H9 (cell line): ENCODE results near the gene P4HTM. TPM values are rescaled to one million over a fixed set of nuclear protein-coding genes. Genes with fewer than 3 reads are reported as not detected.

ENCODE experiments used
- DNase-seq: peaks from one replicate; pipeline ENCODE4 v3.0.0-alpha.2; 2017
- H2AFZ ChIP-seq: one replicate; pipeline ENCODE4 v1.6.1; 2013; ENCODE audit warnings: mild to moderate bottlenecking, low read length, control low read depth, moderate library complexity
- H2AK5ac ChIP-seq: 2 replicates; pipeline ENCODE4 v1.6.1; 2013; ENCODE audit warnings: low read length, control low read depth, mixed read lengths; ENCODE audit not compliant: insufficient read length
- H2BK120ac ChIP-seq: one replicate; pipeline ENCODE4 v1.6.1; 2013; ENCODE audit warnings: low read depth, mild to moderate bottlenecking, low read length, control low read depth, inconsistent platforms; ENCODE audit not compliant: poor library complexity, severe bottlenecking
- H2BK12ac ChIP-seq: 2 replicates; pipeline ENCODE4 v1.6.1; 2013; ENCODE audit warnings: low read length, control low read depth, mixed read lengths, low read depth; ENCODE audit not compliant: insufficient read length
- H2BK15ac ChIP-seq: 2 replicates; pipeline ENCODE4 v1.6.1; 2013; ENCODE audit warnings: low read depth, low read length, control low read depth
- H2BK20ac ChIP-seq: one replicate; pipeline ENCODE4 v1.6.1; 2013; ENCODE audit warnings: low read depth, mild to moderate bottlenecking, low read length, control low read depth, inconsistent platforms; ENCODE audit not compliant: poor library complexity, severe bottlenecking
- H2BK5ac ChIP-seq: 2 replicates; pipeline ENCODE4 v1.6.1; 2013; ENCODE audit warnings: low read length, control low read depth, mixed read lengths; ENCODE audit not compliant: insufficient read length
- H3K14ac ChIP-seq: 2 replicates; pipeline ENCODE4 v1.6.1; 2013; ENCODE audit warnings: low read length, control low read depth; ENCODE audit not compliant: insufficient read depth
- H3K18ac ChIP-seq: 2 replicates; pipeline ENCODE4 v1.6.1; 2013; ENCODE audit warnings: low read depth, mild to moderate bottlenecking, mixed read lengths, low read length, control low read depth; ENCODE audit not compliant: insufficient read length
- H3K23ac ChIP-seq: 2 replicates; pipeline ENCODE4 v1.6.1; 2013; ENCODE audit warnings: low read length, control low read depth, mixed read lengths, low read depth; ENCODE audit not compliant: insufficient read length
- H3K23me2 ChIP-seq: 2 replicates; pipeline ENCODE4 v1.6.1; 2013; ENCODE audit warnings: low read depth, mild to moderate bottlenecking, mixed read lengths, low read length, control low read depth; ENCODE audit not compliant: insufficient read length, poor library complexity, severe bottlenecking
- H3K27ac ChIP-seq: 2 replicates; pipeline ENCODE4 v1.5.1; 2013; ENCODE audit warnings: low read length, control low read depth, mixed read lengths, low read depth; ENCODE audit not compliant: insufficient read length
- H3K27me3 ChIP-seq: 2 replicates; pipeline ENCODE4 v1.6.1; 2013; ENCODE audit warnings: low read length, control low read depth, inconsistent platforms; ENCODE audit not compliant: insufficient read depth
- H3K4ac ChIP-seq: 2 replicates; pipeline ENCODE4 v1.6.1; 2013; ENCODE audit warnings: low read depth, mild to moderate bottlenecking, control low read depth, inconsistent platforms, low read length, moderate library complexity
- H3K4me1 ChIP-seq: 2 replicates; pipeline ENCODE4 v1.6.1; 2013; ENCODE audit warnings: low read length, control low read depth, inconsistent platforms; ENCODE audit not compliant: insufficient read depth
- H3K4me2 ChIP-seq: 2 replicates; pipeline ENCODE4 v1.6.1; 2013; ENCODE audit warnings: low read length, control low read depth, mixed read lengths; ENCODE audit not compliant: insufficient read length, insufficient read depth
- H3K56ac ChIP-seq: 2 replicates; pipeline ENCODE4 v1.6.1; 2013; ENCODE audit warnings: low read depth, mild to moderate bottlenecking, mixed read lengths, low read length, control low read depth; ENCODE audit not compliant: insufficient read length
- H3K79me1 ChIP-seq: 2 replicates; pipeline ENCODE4 v1.6.1; 2013; ENCODE audit warnings: low read depth, mild to moderate bottlenecking, moderate library complexity, low read length, control low read depth, inconsistent platforms; ENCODE audit not compliant: insufficient read depth, poor library complexity, severe bottlenecking
- H3K79me2 ChIP-seq: 2 replicates; pipeline ENCODE4 v1.6.1; 2013; ENCODE audit warnings: low read length, control low read depth, inconsistent platforms; ENCODE audit not compliant: insufficient read depth
- H3K9ac ChIP-seq: 2 replicates; pipeline ENCODE4 v1.6.1; 2013; ENCODE audit warnings: low read length, control low read depth, mixed read lengths; ENCODE audit not compliant: insufficient read length; ENCODE audit errors: extremely low read depth
- H3K9me3 ChIP-seq: one replicate; pipeline ENCODE4 v1.6.1; 2013; ENCODE audit warnings: low read depth, low read length, inconsistent platforms; ENCODE audit not compliant: control insufficient read depth
- H3T11ph ChIP-seq: one replicate; pipeline ENCODE4 v1.6.1; 2013; ENCODE audit warnings: mild to moderate bottlenecking, low read length, control low read depth, inconsistent platforms
- H4K20me1 ChIP-seq: one replicate; pipeline ENCODE4 v1.6.1; 2013; ENCODE audit not compliant: control insufficient read depth, insufficient read length, insufficient read depth
- H4K5ac ChIP-seq: 2 replicates; pipeline ENCODE4 v1.6.1; 2013; ENCODE audit warnings: low read depth, mild to moderate bottlenecking, mixed read lengths, low read length, control low read depth; ENCODE audit not compliant: insufficient read length
- H4K8ac ChIP-seq: replicated peaks from 2 replicates; pipeline ENCODE4 v1.6.1; 2013; ENCODE audit warnings: low read length, control low read depth, mixed read lengths, low read depth; ENCODE audit not compliant: insufficient read length
- H4K91ac ChIP-seq: 2 replicates; pipeline ENCODE4 v1.6.1; 2013; ENCODE audit warnings: low read depth, mild to moderate bottlenecking, moderate library complexity, mixed read lengths, low read length, control low read depth; ENCODE audit not compliant: insufficient read length
- H3K27ac Mint-ChIP-seq, 3 experiments: 2 replicates in 2 of 3; 3 replicates in 1 of 3; pipeline ENCODE4 v1.8.0; 2020 to 2021; ENCODE audit warnings: mixed read lengths in 3 of 3, mild to moderate bottlenecking in 1 of 3, moderate library complexity in 1 of 3
- H3K27me3 Mint-ChIP-seq: 2 replicates; pipeline ENCODE4 v1.8.0; 2021; ENCODE audit warnings: low read depth, mild to moderate bottlenecking, moderate library complexity, mixed read lengths
- H3K36me3 Mint-ChIP-seq, 3 experiments: 2 replicates in 2 of 3; 3 replicates in 1 of 3; pipeline ENCODE4 v1.8.0; 2020 to 2021; ENCODE audit warnings: low read depth in 3 of 3, mixed read lengths in 3 of 3; ENCODE audit not compliant: insufficient read depth in 1 of 3
- H3K4me1 Mint-ChIP-seq, 2 experiments: 2 replicates each; pipeline ENCODE4 v1.8.0; 2020; ENCODE audit warnings: mixed read lengths in 2 of 2
- H3K4me3 Mint-ChIP-seq, 2 experiments: 2 replicates in 1 of 2; 3 replicates in 1 of 2; pipeline ENCODE4 v1.8.0; 2020 to 2021; ENCODE audit warnings: mild to moderate bottlenecking in 2 of 2, mixed read lengths in 2 of 2, moderate library complexity in 1 of 2
- H3K9me3 Mint-ChIP-seq, 2 experiments: 2 replicates in 1 of 2; 3 replicates in 1 of 2; pipeline ENCODE4 v1.8.0; 2020; ENCODE audit warnings: mild to moderate bottlenecking in 2 of 2, mixed read lengths in 2 of 2, moderate library complexity in 1 of 2
- WGBS: extraction: QIAGEN DNeasy Blood & Tissue Kit; methylation state at CpG from one replicate; pipeline ENCODE4 v1.1.7; 2013; ENCODE audit warnings: missing lambda C conversion rate, low lambda C conversion rate, mixed read lengths; ENCODE audit not compliant: insufficient read length; ENCODE audit errors: extremely low coverage; 5-methylcytosine and 5-hydroxymethylcytosine counted together
- total RNA-seq: library from RNA; stranded (reverse); gene quantifications from 2 replicates; pipeline ENCODE4 v1.2.1, GENCODE V29; 2021
- TF ChIP-seq, protein P1 (sequence below): fragments of 200-600 bp; sonication (generic); conservative IDR thresholded peaks from 3 replicates; pipeline ENCODE4 v1.8.0; 2021; ENCODE audit warnings: antibody characterized with exemption, mild to moderate bottlenecking

P4HTM gene
- total RNA-seq, 1 experiment from 2014 or later = 36.0 TPM

DNA sequence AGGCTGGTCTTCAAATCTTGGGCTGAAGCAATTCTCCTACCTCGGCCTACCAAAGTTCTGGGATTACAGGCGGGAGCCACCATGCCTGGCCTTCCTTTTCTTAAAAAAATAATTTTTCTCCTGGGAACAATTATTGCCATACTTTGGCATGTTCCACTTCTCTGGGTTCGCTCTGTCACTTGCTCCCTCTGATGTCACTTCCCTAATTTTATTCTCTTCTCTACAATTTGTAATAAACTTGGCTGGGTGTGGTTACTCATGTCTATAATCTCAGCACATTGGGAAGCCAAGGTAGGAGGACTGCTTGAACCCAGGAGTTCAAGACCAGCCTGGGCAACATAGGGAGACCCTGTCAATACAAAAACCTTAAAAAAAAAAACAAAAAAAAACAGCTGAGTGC lies 45.2 kb downstream of the P4HTM start:
- Histone ChIP-seq H3K27ac (no peak overlapping the region), H2BK20ac (no peak overlapping the region), H3K27me3 (no peaks in the 10 kb centered on the region), H4K5ac (no peak overlapping the region), H3K23me2 (no peaks in the 10 kb centered on the region), H3K56ac (no peak overlapping the region), H2AK5ac (no peak overlapping the region), H3K4me2 (no peak overlapping the region), H3K79me2 (no peaks in the 10 kb centered on the region), H3K4me1 (no peaks in the 10 kb centered on the region; the same call in 1 of the 2 replicates), H2BK15ac (no peak overlapping the region), H3K18ac (no peak overlapping the region), H4K91ac (no peak overlapping the region), H2BK12ac (no peak overlapping the region), H2BK120ac (no peak overlapping the region), H4K8ac (no peak overlapping the region), H3T11ph (no peak overlapping the region), H2BK5ac (no peak overlapping the region), H3K4ac (no peak overlapping the region), H3K9ac (no peak overlapping the region), H3K79me1 (no peaks in the 10 kb centered on the region), H2AFZ (no peak overlapping the region), H4K20me1 (no peaks in the 10 kb centered on the region), H3K23ac (no peak overlapping the region), H3K9me3 (no peaks in the 10 kb centered on the region), H3K14ac (no peak overlapping the region)
- no peaks in the 10 kb centered on the region for H3K9me3 Mint-ChIP-seq
- peaks cover 23 to 76% (median 56%) of the 10 kb centered on the region in 3 experiments; a peak in 6 of 7 replicates for H3K36me3 Mint-ChIP-seq
- TF ChIP-seq, protein P1, sequence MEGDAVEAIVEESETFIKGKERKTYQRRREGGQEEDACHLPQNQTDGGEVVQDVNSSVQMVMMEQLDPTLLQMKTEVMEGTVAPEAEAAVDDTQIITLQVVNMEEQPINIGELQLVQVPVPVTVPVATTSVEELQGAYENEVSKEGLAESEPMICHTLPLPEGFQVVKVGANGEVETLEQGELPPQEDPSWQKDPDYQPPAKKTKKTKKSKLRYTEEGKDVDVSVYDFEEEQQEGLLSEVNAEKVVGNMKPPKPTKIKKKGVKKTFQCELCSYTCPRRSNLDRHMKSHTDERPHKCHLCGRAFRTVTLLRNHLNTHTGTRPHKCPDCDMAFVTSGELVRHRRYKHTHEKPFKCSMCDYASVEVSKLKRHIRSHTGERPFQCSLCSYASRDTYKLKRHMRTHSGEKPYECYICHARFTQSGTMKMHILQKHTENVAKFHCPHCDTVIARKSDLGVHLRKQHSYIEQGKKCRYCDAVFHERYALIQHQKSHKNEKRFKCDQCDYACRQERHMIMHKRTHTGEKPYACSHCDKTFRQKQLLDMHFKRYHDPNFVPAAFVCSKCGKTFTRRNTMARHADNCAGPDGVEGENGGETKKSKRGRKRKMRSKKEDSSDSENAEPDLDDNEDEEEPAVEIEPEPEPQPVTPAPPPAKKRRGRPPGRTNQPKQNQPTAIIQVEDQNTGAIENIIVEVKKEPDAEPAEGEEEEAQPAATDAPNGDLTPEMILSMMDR = no peak
- H3K4me3 Mint-ChIP-seq = no peak overlapping the region
- no CpG with 5 or more reads among the region's 3 CpGs for WGBS
- no peak overlapping the region; a peak in 1 of 7 replicates for H3K27ac Mint-ChIP-seq
- H3K27me3 Mint-ChIP-seq = no peaks in the 10 kb centered on the region
- DNase-seq = no peak
- H3K4me1 Mint-ChIP-seq = no peaks in the 10 kb centered on the region
